ENCODE results near the gene HIF3A. TPM values are rescaled to one million over a fixed set of nuclear protein-coding genes. Genes with fewer than 3 reads are reported as not detected.

Gene HIF3A
- total and polyA plus RNA-seq, 2 of the 4 experiments (the other 2 are of a cell fraction): 0.02 TPM; not detected in 1

GRCh38 chr19:46299004-46299509, 2.2 kb downstream of the HIF3A start:
- Histone ChIP-seq H3K9me1 (ENCODE audit: insufficient read depth, low read length) (no peaks in the 10 kb centered on the region), H3K9ac (ENCODE audit: low read depth, low read length) (no peak overlapping the region), H2AK9ac (replicated peaks; ENCODE audit: low read depth, low read length, poor library complexity) (peak overlapping the region; percentile 9), H2BK20ac (ENCODE audit: low read depth, low read length) (no peak overlapping the region), H4K8ac (ENCODE audit: low read depth in 2 of 2, low read length in 2 of 2) (no peak overlapping the region), H3K27me3 (ENCODE audit: control insufficient read depth, insufficient read depth, low read length) (peaks cover 52% of the 10 kb centered on the region), H4K5ac (ENCODE audit: low read depth, low read length) (no peak overlapping the region), H3K4me1 (ENCODE audit: control insufficient read depth, insufficient read depth, low read length) (peaks cover 6% of the 10 kb centered on the region; the same call in 1 of the 2 replicates), H3K18ac (ENCODE audit: low read depth, low read length) (no peak overlapping the region), H2BK15ac (ENCODE audit: low read depth, low read length) (no peak overlapping the region), H3K79me1 (ENCODE audit: low read depth in 1 of 2, low read length in 2 of 2) (no peaks in the 10 kb centered on the region), H3K56ac (ENCODE audit: extremely low read depth, insufficient read depth, low read length) (no peak overlapping the region), H2AK5ac (ENCODE audit: low read depth, low read length) (no peak overlapping the region), H3K27ac (ENCODE audit: insufficient read depth, low read length) (no peak overlapping the region), H3K9me3 (ENCODE audit: control insufficient read depth, insufficient read depth, low read length) (peaks cover 6% of the 10 kb centered on the region), H3K36me3 (ENCODE audit: control insufficient read depth, insufficient read depth, low read length) (no peaks in the 10 kb centered on the region), H2BK5ac (ENCODE audit: low read depth, low read length, poor library complexity, severe bottlenecking) (no peak overlapping the region), H3K4me3 (ENCODE audit: insufficient read depth, low read depth, low read length) (no peak overlapping the region), H3K23ac (ENCODE audit: low read depth, low read length) (no peak overlapping the region), H2AFZ (replicated peaks; ENCODE audit: low read length, poor library complexity) (peak overlapping the region; percentile 49), H3K4me2 (ENCODE audit: low read depth, low read length) (no peak overlapping the region), H3K4ac (ENCODE audit: low read depth, low read length) (no peak overlapping the region), H4K20me1 (ENCODE audit: insufficient read depth, low read length) (no peaks in the 10 kb centered on the region), H3K14ac (replicated peaks; ENCODE audit: low read depth, low read length) (no peak overlapping the region), H4K91ac (ENCODE audit: insufficient read depth, low read depth, low read length) (no peak overlapping the region), H2BK120ac (ENCODE audit: low read depth, low read length) (no peak overlapping the region)
- BruUV-seq (replicated peaks): no TSS peak
- CTCF ChIA-PET: no interaction called here
- ATAC-seq (ENCODE audit: low read depth) (peak; percentile 72), DNase-seq (peak; percentile 50)
- in situ Hi-C loops (cut with MboI; ENCODE audit: low sequenced_read_pairs) (no loop called here), intact Hi-C loops (cut with micrococcal nuclease) (no loop called here), dilution Hi-C loops (cut with HindIII; ENCODE audit: low sequenced_read_pairs, unreplicated experiment) (no loop called here)
- peak; percentile 45; the same call in 1 of the 2 replicates for TF ChIP-seq MAZ (IDR thresholded peaks at IDR 0.05; ENCODE audit: borderline replicate concordance, low read depth, low read length)
- TF ChIP-seq ELK1 (IDR thresholded peaks at IDR 0.05; ENCODE audit: borderline replicate concordance, low read depth, low read length): no peak
- no CpG with 5 or more reads among the region's 11 CpGs for WGBS, 2 experiments (ENCODE audit: extremely low coverage in 2 of 2, insufficient read length in 1 of 2)
- POLR2A ChIA-PET (ENCODE audit: unreplicated experiment): no interaction called here
